ENCODE results near the gene GRAPL.
"Not testable (repeated sequence)": the region's sequence is repeated elsewhere in the genome, so short reads cannot be mapped to it uniquely, and the experiment has no call there.

GRAPL gene

DNA sequence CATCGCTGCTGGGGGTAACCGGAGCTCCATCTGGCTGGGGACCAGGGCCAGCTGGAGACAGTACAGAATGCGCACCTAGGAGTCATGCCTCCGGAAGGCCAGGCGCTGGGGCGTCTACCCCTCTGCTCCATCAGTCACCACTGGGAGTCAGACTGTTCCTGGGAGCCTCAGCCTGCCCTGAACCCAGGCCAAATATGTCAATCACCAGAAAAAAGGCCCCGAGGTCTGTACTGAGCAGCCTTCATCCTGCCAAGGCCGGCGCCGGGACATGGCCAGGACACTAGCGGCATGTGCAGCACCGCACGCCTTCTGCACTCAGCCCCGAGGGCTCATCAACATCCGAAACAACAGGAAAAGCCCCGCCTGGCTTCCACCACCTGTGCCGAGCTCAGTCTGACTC is 8.7 kb downstream of the GRAPL start:
- not testable (repeated sequence) for DNase-seq

DNA sequence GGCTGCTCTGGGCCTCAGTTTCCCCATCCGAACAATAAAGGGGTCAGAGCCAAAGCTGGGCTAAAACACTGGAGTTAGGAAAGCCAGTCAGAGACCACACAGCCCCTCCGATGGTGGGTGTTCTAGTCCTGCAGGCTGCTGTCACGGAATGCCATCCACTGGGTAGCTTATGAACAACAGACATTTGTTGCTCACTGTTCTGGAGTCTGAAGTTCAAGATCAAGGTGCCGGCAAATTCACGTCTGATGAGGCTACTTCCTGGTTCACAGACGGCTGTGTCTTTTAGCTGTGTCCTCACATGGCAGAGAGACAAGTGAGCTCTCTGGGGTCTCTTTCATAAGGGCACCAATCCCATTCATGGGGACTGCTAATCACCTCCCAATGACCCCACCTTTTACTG is 9.2 kb downstream of the GRAPL start:
- not testable (repeated sequence) for DNase-seq

GRCh38 chr17:19137959-19138358 is 10.6 kb downstream of the GRAPL start:
- DNase-seq = not testable (repeated sequence)

GRCh38 chr17:19141366-19142155 is 14.2 kb downstream of the GRAPL start:
- DNase-seq = not testable (repeated sequence)

DNA sequence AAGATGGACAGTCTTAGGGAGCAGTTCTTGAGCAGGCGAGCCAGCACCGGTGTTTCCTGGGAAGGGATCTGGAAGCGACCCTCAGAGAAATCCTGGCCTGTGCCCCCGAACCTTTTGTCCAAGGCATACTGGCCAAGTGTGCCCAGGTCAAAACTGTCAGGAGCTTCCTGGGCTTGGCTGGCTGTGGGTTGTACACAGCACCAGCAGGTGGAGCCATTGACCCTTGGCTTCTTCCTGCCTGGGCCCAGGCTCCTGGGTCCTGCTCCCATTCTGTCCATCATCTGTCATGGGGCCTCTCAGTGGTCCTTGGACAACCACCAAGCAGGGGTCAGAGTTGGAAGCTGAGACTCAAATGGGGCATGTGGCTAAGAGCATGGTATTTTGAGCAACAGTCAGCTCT is 15.0 kb downstream of the GRAPL start:
- DNase-seq = not testable (repeated sequence)

DNA sequence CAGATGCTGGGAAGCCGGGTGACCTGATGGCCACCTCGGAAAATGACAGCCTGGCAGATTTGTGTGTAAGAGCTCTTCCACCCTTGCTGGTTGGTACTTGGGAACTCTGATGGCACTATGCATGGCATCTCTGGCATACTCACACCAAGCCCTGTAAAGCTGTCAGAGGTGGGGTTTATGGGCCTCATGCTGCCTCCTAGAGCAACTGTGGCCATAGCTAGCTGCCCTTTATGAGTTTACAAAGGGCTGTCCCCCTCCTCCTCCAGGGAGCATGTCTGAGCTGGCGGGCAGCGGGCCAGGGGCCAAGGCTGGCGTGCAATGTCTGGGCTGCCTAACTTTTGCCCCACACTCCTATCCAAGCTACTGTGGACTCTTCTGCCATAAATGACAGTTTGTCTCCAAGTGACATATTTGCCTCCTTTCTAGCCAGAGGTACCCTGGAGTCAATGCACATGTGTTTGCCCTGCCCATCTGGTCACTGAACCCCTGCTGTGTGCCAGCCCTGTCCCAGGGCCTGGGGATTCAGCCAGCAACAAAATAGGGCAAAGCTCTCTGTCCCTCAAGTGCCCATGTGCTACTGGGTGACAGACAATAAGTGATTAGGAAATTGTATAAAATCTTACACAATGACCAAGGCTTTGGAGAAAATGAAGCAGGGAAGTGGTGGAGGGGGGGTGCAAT is 15.8 kb downstream of the GRAPL start:
- not testable (repeated sequence) for DNase-seq

GRCh38 chr17:19144373-19144772 is 17.0 kb downstream of the GRAPL start:
- DNase-seq = not testable (repeated sequence)

DNA sequence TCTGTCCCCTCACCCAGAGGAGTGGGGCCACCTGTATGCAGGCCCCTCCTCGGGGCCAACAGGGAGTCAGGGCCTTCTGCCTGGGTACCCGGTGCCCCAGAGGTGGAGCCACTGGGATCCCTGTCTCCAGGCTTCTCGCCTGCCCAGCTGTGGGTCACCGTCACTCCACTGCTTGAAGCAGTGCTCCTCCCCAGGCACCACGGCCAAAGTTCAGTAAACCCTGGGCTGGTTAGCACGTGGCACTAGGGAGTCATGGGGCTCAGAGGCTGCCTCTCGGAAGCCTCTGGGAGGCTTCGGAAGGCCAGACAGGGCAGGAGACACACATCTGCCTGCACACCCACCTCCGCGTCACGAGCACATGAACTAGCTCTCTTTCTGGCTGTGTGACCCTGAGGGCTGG is 18.1 kb downstream of the GRAPL start:
- DNase-seq = not testable (repeated sequence)

DNA sequence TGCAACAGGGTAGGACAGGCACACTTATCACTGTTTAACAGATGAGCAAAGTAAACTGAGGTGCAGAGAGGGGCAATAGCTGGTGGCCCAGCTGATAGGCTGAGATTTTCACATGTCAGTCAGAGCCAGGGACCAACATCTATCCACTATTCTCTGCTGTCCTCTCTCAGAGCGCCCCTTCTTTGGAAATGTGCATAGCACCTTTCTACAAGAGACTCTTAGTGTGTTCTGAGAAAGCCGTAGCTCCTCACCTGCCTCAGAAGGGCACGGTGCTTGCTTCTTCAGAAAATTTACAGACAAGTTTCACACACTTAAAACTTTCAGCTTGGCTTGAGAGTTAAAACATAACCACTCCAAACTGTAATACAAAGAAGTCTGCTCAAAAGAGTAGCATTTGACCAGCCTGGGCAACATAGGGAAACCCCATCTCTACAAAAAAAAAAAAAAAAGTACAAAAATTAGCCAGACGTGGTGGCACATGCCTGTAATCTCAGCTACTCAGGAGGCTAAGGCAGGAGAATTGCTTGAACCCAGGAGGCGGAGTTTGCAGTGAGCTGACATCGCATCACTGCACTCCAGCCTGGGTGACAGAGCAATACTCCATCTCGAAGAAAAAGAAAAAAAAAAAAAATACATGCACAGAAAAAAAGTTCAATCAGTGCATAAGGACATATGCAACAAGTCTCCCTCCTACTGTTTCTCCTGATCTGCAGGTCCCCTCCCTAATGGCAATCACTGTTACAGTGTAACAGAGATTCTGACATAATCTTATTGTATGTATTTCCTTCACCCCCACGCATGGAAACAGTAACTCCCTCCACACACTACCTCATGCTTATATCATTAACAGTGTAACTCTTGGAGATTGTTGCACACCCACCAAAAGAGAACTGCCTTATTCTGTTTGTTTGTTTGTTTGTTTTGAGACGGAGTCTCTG is 23.6 kb downstream of the GRAPL start:
- not testable (repeated sequence) for DNase-seq

DNA sequence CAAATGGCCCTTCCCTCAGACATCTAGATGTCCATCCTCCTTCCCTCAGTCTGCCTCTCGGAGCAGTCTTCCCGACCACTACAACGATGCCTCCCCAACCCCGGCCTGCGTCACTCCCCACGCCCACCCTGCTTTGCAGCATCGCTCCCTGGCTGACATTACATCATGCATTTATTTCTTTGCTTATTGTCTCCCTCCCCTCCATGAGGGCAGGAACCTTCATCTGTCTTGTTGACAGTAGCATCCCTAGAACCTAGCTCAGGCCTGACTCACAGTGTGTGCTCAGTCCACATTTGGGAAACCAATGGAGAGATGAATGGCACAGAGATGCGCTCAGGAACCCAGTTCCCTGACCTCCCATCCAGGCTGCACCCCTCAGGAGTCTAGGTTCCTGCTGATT is 30.2 kb downstream of the GRAPL start:
- not testable (repeated sequence) for DNase-seq

DNA sequence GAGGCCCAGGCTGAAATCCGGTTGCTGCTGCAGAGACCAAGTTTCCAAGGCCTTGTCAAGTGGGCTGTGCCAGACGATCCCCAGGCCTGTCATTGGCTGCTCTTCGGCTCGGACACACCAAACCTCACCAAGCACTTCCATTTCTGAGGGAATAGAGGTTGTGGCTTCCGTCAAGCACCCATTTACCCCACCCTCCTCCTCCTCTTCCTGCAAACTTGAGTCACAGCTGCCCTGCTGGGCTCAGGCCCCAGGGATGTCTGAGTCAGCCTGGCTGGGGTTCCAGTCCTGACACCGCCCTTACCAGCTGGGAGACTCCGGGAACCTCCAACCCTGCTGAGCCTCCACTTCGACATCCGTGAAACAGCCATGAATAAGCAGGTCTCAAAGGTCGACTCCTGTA is 31.1 kb downstream of the GRAPL start:
- not testable (repeated sequence) for DNase-seq

- DNase-seq = not testable (repeated sequence)
Observed at GRCh38 chr17:19158938-19159337, 31.5 kb downstream of the GRAPL start.

GRCh38 chr17:19161308-19162107 is 34.1 kb downstream of the GRAPL start:
- not testable (repeated sequence) for DNase-seq

- DNase-seq = not testable (repeated sequence)
Observed at GRCh38 chr17:19162384-19163216, 35.2 kb downstream of the GRAPL start.

DNA sequence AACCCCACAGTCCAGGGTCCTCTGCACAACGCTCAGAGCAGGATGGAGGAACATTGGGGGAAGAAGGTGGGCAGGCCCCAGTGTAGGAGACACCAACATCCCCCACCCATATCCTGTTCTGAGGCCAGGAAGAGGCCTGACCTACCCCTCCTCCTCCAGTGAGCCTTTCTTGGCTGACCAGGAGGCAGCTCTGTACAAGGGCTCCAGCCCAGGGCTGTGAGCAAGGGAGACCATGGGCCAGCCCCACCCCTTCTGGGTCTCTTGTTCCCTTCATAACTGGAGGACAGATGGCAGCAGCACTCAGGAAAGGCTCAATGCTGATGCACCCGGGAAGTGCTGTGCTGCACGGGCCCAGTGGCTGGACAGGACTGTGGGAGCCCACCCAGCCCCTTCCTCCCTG is 47.0 kb downstream of the GRAPL start:
- DNase-seq = not testable (repeated sequence)

DNA sequence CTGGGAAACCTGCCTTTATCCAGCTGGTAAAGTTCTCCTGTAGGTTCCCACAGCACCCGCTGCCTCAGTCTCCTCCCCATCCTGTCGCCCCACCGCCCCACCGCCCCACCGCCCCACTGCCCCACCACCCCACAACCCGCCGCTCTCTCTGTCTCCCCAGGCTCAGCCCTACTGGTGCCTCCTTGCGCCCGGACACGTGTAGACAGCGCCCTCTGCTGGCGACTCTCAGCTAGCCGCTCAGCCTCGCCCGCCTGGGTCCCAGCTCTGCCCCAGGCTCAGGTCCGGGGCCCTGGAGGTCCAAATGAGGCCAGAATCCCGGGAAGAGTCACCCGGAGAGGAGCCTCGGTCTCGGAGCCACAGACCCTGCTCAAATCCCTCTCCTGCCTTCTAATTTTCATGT is 48.0 kb downstream of the GRAPL start:
- not testable (repeated sequence) for DNase-seq

GRCh38 chr17:19181040-19181875 is 53.9 kb downstream of the GRAPL start:
- not testable (repeated sequence) for DNase-seq

GRCh38 chr17:19187883-19188869 is 60.8 kb downstream of the GRAPL start:
- not testable (repeated sequence) for DNase-seq
